KMS-11 (cell line): Measurements from ENCODE around the gene UNC119B.

Source experiments
- H2AFZ ChIP-seq: fragments of 200-600 bp; sonication (generic); 2 replicates; pipeline ENCODE4 v1.6.1; 2016; ENCODE audit warnings: antibody characterized with exemption, mixed run types, low read depth
- H3K27ac ChIP-seq: fragments of 200-600 bp; sonication (generic); 2 replicates; pipeline ENCODE4 v1.6.1; 2016; ENCODE audit warnings: mild to moderate bottlenecking, mixed run types
- H3K27me3 ChIP-seq: fragments of 200-600 bp; sonication (generic); 2 replicates; pipeline ENCODE4 v1.6.1; 2017; ENCODE audit warnings: mild to moderate bottlenecking, low read depth, mixed run types, moderate library complexity; ENCODE audit not compliant: insufficient read depth
- H3K36me3 ChIP-seq: fragments of 200-600 bp; sonication (generic); 2 replicates; pipeline ENCODE4 v1.6.1; 2017; ENCODE audit warnings: mild to moderate bottlenecking, mixed run types; ENCODE audit not compliant: insufficient read depth
- H3K4me1 ChIP-seq: fragments of 200-600 bp; sonication (generic); 2 replicates; pipeline ENCODE4 v1.6.1; 2016; ENCODE audit warnings: mild to moderate bottlenecking, low read depth, mixed run types; ENCODE audit not compliant: poor library complexity, severe bottlenecking
- H3K4me2 ChIP-seq: fragments of 200-600 bp; sonication (generic); 2 replicates; pipeline ENCODE4 v1.7.0; 2016; ENCODE audit warnings: mild to moderate bottlenecking, mixed run types
- H3K4me3 ChIP-seq: fragments of 200-600 bp; sonication (generic); IDR thresholded peaks from 2 replicates; pipeline ENCODE4 v1.6.1; 2017; ENCODE audit warnings: low read depth, low read length, mixed read lengths; ENCODE audit not compliant: insufficient read depth
- H3K79me2 ChIP-seq: fragments of 200-600 bp; sonication (generic); 2 replicates; pipeline ENCODE4 v1.6.1; 2016; ENCODE audit warnings: low read depth, mixed run types; ENCODE audit not compliant: insufficient read depth
- H3K9ac ChIP-seq: fragments of 200-600 bp; sonication (generic); 2 replicates; pipeline ENCODE4 v1.6.1; 2016; ENCODE audit warnings: mild to moderate bottlenecking, mixed run types
- H4K20me1 ChIP-seq: fragments of 200-600 bp; sonication (generic); 2 replicates; pipeline ENCODE4 v1.6.1; 2016; ENCODE audit warnings: mild to moderate bottlenecking, mixed run types; ENCODE audit not compliant: insufficient read depth
- CTCF ChIP-seq: fragments of 200-600 bp; sonication (generic); conservative IDR thresholded peaks from 2 replicates; pipeline ENCODE4 v1.6.1; 2017; ENCODE audit warnings: low read depth, mild to moderate bottlenecking, antibody characterized with exemption, low read length, moderate library complexity, mixed read lengths

The UNC119B gene

GRCh38 chr12:120686690-120687577 is 23.3 kb upstream of the UNC119B start, which contains the start of gene MLEC:
MLEC (plus strand) TSS chr12:120687149; CDS start chr12:120687297, 148 bp downstream.
- Histone ChIP-seq H3K4me1 (peaks cover 38% of the 10 kb centered on the region), H3K27ac (peak within 1 kb of the TSS; percentile 71)
- TF ChIP-seq CTCF: no peak

GRCh38 chr12:120687578-120688289 is 22.5 kb upstream of the UNC119B start:
- Histone ChIP-seq H3K4me2 (peak overlapping the region; percentile 70), H2AFZ (peak overlapping the region; percentile 30; the same call in 1 of the 2 replicates), H3K79me2 (peaks cover 55% of the 10 kb centered on the region), H3K27ac (peak overlapping the region; percentile 22; the same call in 1 of the 2 replicates), H3K36me3 (no peaks in the 10 kb centered on the region), H3K4me1 (peaks cover 38% of the 10 kb centered on the region), H3K4me3 (no peak overlapping the region), H3K9ac (peak overlapping the region; percentile 46; the same call in 1 of the 2 replicates), H3K27me3 (no peaks in the 10 kb centered on the region), H4K20me1 (peaks cover 20% of the 10 kb centered on the region)
- TF ChIP-seq CTCF: no peak

More at GRCh38 chr12:120686690-120687577, 23.3 kb upstream of the UNC119B start, which contains the start of gene MLEC:
- Histone ChIP-seq H4K20me1 (peaks cover 20% of the 10 kb centered on the region), H3K4me2 (peak within 1 kb of the TSS; percentile 92), H3K9ac (peak within 1 kb of the TSS; percentile 61; the same call in 1 of the 2 replicates), H3K27me3 (no peaks in the 10 kb centered on the region), H3K36me3 (no peaks in the 10 kb centered on the region), H3K4me3 (no peak within 1 kb of the TSS), H2AFZ (peak within 1 kb of the TSS; percentile 61; the same call in 1 of the 2 replicates), H3K79me2 (peaks cover 47% of the 10 kb centered on the region)

- no peak for TF ChIP-seq CTCF
- no peaks in the 10 kb centered on the region for H3K27me3 ChIP-seq
- peak overlapping the region; percentile 46; the same call in 1 of the 2 replicates for H3K9ac ChIP-seq
- H3K4me1 ChIP-seq: peaks cover 34% of the 10 kb centered on the region
- peak overlapping the region; percentile 70 for H3K4me2 ChIP-seq
- no peaks in the 10 kb centered on the region for H3K36me3 ChIP-seq
- no peak overlapping the region for H2AFZ ChIP-seq
- peaks cover 64% of the 10 kb centered on the region for H3K79me2 ChIP-seq
- no peak overlapping the region for H3K4me3 ChIP-seq
- H3K27ac ChIP-seq: peak overlapping the region; percentile 20; the same call in 1 of the 2 replicates
- peaks cover 20% of the 10 kb centered on the region for H4K20me1 ChIP-seq
These were observed 21.7 kb upstream of the UNC119B start for GRCh38 chr12:120688527-120689071.

GRCh38 chr12:120689397-120690082 is 20.7 kb upstream of the UNC119B start:
- H3K4me2 ChIP-seq: peak overlapping the region; percentile 70
- peaks cover 64% of the 10 kb centered on the region for H3K79me2 ChIP-seq
- no peak overlapping the region for H3K4me3 ChIP-seq
- H3K9ac ChIP-seq: no peak overlapping the region; the same call in 1 of the 2 replicates
- H3K27ac ChIP-seq: peak overlapping the region; percentile 20; the same call in 1 of the 2 replicates
- H3K27me3 ChIP-seq: no peaks in the 10 kb centered on the region
- TF ChIP-seq CTCF: no peak
- H3K4me1 ChIP-seq: peaks cover 27% of the 10 kb centered on the region
- H2AFZ ChIP-seq: no peak overlapping the region
- no peaks in the 10 kb centered on the region for H3K36me3 ChIP-seq
- peaks cover 20% of the 10 kb centered on the region for H4K20me1 ChIP-seq
